Measurements from ENCODE around the gene IRF2.
"Not testable (repeated sequence)": the region's sequence is repeated elsewhere in the genome, so short reads cannot be mapped to it uniquely, and the experiment has no call there.

The IRF2 gene

DNA sequence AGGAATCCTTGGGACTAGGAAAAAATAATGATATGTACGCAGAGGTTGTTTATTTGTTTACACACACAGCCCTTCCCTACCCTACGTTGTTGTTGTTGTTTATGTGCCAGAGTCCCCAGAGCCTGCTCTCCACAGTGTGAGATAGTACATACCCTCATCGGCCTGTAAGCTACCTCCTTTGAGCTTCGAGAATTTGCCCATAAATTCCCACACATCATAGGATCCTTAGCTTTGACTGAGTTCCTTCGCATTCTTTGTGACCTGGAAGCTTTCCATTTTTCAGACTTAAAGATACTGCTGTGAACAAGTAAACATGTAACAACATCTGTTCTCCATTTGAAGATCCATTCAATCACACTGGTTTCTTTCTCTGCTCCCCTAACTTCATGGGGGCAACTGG lies 114.5 kb downstream of the IRF2 start:
- no peak for DNase-seq

DNA sequence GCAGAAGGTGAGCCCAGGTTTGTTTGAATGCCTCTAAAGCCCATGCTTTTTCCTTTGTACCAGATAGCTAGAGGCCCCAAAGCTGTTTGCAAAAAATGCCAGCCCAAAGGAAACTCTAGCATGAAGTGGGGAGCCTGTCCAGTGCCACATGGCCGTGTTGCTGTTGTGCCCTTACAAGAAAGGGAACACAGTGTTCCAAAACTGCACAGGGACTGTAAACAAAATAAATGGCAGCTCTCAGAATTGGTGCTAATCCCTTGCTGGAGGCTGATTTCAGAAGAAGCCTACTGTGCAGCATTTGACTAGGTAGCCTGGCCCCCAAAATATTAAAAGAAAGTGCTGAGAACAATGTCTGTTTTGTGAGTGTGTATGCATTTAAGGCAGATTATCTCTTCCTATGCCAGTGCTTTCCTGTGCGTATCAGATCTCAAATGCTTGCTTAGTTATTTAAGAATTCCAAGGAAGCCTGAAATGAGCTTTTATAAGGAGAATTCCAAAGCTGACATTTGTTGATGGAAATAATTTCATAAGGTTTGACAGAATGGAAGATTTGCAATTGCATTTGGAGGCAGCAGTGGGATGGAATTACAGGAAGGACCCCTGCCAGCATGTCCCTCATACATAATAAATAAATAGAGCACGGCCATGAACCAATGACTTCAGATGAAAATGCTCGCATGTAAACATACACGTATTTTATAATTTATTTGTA lies 115.7 kb downstream of the IRF2 start:
- no peak for DNase-seq

DNA sequence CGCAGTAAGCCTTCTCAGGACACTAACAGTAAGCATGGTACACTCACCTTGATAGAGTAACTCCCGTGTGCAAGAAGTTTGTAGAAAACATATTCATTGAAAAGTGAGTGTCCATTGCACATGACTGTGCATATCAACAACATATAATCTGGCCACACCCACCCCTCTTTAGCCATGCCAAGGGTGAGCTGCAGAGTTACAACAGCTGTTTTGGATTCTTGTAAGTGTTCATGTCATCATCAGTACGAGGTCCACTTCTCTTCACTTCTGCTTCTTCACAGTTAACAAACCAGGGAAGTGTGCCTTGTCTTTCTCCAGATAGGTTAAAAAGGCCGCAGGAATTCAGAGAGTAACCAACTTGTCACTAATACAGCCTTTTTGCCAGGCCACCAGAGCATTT lies 116.6 kb downstream of the IRF2 start:
- DNase-seq: no peak

GRCh38 chr4:184357165-184357564 lies 117.2 kb downstream of the IRF2 start:
- DNase-seq: no peak

DNA sequence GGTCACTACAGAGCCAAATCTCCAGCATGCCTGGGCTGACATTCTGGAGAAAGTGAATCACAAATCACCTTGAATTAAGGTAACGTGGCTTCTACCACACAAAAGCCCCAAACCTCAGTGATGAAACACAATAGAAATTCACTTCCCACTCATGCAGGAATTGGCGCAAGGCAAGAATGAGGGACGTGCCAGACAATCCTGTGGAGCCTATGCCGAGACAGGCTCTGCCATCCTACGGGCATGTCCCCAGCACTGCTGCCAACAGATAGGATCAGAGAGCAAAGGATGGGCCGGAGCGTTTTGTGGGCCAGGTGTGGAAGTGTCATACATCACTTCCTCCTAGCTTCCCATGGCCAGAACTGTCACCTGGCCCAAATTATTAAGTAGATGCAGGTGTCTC lies 118.0 kb downstream of the IRF2 start:
- no peak for DNase-seq

DNA sequence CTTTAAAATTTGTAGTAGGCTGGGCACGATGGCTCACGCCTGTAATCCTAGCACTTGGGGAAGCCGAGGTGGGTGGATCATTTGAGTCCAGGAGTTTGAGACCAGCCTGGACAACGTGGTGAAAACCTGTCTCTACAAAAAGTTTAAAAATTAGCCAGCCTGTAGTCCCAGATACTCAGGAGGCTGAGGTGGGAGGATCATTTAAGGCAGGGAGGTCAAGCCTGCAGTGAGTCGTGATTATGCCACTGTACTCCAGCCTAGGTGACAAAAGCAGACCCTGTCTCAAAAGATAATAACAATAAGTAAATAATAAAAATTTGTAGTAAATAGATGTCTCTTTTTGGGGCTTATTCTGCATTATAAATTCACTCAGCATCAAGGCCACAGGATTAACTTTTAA lies 118.5 kb downstream of the IRF2 start:
- no peak for DNase-seq

DNA sequence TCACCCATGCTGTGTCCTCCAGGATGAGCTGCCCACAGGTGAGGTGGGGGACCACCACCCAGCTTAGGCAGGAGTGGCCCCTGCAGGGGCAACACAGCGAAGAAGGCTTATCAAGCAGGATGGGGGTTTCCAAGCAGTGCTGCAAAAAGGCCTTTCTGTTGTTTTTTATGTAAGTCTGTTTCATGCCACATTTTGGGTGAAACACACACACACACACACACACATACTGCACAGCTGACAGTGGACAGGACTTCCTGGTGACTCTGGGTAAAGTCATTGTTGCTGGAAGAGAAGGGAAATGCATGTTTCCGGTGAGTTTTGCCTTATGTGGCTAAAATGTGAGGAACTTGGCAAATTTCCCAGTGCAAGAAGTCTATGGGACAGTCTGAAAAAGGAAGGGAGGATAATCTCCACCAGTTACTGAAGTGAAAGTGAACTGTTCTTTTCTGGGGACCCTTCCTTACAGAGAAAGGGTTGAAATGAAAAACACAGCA lies 119.2 kb downstream of the IRF2 start:
- no peak for DNase-seq

DNA sequence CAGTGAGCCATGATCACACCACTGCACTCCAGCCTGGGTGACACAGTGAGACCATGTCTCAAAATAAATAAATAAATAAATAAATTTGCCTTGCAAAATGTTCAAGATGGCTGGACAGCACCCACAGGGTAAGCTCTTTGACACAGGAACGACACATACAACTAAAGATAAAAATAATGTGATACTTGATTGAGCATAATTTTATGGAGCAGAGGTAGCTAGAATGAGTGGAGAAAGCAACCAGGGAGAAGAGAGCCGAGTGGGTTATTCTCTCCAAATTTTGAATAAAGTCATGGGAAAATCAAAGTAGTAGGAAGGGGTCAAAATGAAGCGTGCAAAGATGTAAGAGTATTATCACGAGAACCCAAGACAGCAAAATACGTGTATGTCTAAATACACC lies 121.5 kb downstream of the IRF2 start:
- no peak for DNase-seq

GRCh38 chr4:184351560-184352451 lies 122.5 kb downstream of the IRF2 start:
- DNase-seq: no peak

GRCh38 chr4:184350964-184351363 lies 123.4 kb downstream of the IRF2 start:
- DNase-seq: no peak

GRCh38 chr4:184350213-184350817 lies 124.0 kb downstream of the IRF2 start:
- DNase-seq: no peak

DNA sequence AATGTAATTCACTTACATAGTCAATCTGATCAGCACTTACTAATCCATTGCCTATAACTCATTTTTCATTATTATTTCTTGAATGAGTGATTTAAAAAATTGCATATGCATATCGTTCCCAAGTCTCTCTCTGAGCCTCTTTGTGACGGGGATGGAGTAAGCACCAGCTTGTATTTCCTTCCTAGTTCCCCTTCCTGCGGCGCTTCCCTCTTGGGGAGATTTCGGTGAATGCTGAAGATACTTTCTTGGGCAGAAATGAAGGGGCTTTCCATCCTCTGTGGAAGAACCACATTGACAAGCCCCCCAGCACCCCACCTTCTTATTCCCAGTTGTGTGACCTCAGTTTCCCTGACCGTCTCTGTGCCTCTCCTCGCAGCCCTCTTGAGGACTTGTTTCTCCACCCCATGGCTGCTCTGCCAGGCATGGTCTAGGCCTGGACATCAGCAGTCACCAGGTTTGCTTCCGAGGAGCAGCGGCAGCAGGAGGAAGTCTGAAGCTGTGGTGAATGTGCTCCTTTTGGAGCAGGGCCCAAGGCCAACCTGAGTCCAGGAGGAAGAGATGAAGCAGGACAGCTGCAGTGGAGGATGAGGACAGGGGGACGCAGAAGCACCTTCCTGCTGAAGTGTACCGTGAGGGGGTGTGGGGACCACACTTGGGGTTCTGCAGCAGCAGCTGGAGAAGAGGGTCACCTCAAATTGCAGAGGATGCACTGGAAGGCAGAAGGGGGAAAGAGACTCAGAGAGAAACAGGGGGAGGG lies 124.9 kb downstream of the IRF2 start:
- no peak for DNase-seq

DNA sequence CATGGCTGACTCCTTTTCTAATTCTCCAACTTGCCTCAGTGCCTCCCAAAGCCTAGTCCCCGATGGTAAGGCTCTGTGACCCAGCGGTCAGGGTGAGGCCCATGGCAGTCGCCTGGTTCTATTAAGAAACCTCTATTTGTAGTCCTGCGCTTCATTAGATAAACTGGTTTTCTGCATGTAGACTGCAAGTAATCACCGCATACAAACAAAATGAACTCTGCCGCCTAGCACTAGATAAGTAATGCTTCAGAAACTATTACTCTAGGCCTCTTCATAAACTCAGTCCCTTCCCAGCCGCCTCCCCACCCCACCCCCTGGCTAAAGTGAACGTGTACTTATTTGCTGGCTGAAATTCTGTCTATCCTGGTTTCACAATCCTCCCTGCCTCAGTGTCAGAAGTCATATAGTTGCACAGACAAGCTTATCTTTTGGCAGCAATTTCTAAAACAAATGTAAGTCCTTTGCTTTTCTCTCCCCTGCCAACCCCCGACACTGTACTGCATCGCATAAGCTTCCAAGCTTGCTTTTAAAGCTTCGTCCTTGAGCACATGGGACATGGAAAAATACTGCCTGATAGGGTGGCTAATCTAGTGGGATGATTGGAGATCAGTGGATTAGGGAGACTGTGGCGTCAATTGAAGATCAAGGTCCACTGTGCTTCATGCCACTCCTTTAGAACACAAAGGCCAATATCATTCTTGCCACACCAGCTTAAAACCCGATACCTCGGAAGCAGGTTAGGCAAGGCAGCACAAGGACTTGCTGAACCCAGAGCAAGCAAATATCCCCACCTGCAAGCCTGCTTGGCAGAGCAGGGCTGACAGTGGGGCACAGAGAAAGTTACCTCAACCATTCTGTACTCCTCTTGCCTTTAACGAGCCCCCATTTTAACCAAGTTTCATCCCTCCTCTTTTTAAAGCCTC lies 125.8 kb downstream of the IRF2 start:
- DNase-seq: no peak

DNA sequence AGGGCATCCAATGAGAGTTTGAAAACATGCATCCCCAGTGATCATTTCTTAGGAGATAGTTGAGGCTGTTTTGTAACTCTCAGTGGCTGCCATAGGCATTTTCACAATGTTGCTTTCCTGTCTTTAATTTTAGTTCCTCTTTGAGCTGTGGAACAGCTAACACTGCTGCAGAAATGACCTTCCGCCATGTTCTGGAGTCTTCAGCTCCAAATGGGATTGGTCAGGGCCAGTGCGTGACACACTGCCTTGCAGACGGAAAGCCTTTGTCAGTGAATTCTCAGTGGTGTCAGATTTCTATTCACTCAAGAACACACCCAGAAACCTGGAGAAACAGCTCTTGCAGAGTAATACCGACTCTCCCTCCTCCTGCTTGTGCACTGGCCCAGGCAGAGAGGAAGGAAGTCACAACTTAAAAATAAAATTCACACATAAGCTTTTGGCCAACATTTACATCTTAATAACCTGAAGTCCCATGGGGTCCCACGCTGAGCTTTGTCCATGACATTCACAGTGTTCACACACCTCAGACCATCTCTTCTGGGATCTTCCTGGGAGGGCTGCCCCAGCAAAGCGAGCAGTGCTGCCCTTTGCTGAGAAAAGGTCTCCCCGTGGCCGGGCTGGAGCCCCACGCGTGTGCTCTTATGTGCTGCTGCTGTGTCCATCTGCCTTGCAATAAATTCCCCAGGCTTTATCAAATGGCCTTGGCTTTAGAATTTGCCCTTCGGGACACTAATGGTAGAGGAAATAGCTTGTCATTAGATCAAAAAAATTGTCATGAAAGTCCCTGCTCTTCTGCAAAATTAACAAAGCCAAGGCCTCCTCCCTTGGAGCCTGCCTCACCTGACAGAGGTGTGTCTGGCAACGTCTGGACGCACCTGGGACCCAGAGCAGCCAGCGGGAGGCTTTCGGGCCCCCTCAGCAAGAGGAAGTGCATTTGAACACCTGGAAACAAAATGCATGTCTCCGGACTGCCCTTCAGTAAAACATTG lies 126.8 kb downstream of the IRF2 start:
- peak; percentile 59 to 73 for DNase-seq

GRCh38 chr4:184346682-184347081 lies 127.7 kb downstream of the IRF2 start:
- no peak for DNase-seq

DNA sequence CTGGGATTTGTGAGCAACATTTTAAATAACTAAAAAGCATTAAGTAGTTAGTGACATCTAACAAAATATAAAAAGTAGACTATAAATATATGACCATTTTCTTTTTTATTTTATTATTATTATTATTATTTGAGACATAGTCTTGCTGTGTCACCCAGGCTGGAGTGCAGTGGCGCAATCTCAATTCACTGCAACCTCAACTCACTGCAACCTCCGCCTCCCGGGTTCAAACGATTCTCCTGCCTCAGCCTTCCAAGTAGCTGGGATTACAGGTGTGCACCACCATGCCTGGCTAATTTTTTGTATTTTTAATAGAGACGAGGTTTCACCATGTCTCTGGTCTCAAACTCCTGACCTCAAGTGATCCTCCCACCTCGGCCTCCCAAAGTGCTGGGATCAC lies 128.1 kb downstream of the IRF2 start:
- not testable (repeated sequence) for DNase-seq

- peak in 1 of 2 experiments; percentile 11 for DNase-seq
Measured at GRCh38 chr4:184345573-184345922, 128.8 kb downstream of the IRF2 start.

GRCh38 chr4:184344899-184345572 lies 129.3 kb downstream of the IRF2 start:
- DNase-seq: no peak

DNA sequence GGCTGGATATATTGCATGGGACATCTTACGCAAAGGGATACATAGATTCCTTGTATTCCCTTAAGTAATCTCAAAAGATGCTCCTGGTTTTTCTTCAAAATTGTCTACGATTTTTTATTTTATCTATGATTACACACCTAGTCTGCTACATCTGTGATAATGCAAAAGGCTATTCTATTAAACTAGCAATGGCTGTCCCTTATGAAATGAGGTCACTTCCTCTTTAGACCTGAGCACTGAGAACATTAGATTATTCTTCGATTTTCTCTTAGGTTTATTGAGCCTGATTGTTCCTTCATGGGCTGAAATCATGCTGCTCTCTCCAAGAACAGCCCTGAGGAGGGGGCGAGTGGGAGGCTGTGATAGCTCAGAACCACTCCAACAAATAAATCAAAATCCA lies 129.9 kb downstream of the IRF2 start:
- DNase-seq: no peak

All from NCI-H187 (cell line).